ENCODE measurements around the gene BTG2.
A peak's percentile ranks its signal among the peaks of the same experiment; 100 is the strongest.

DNA sequence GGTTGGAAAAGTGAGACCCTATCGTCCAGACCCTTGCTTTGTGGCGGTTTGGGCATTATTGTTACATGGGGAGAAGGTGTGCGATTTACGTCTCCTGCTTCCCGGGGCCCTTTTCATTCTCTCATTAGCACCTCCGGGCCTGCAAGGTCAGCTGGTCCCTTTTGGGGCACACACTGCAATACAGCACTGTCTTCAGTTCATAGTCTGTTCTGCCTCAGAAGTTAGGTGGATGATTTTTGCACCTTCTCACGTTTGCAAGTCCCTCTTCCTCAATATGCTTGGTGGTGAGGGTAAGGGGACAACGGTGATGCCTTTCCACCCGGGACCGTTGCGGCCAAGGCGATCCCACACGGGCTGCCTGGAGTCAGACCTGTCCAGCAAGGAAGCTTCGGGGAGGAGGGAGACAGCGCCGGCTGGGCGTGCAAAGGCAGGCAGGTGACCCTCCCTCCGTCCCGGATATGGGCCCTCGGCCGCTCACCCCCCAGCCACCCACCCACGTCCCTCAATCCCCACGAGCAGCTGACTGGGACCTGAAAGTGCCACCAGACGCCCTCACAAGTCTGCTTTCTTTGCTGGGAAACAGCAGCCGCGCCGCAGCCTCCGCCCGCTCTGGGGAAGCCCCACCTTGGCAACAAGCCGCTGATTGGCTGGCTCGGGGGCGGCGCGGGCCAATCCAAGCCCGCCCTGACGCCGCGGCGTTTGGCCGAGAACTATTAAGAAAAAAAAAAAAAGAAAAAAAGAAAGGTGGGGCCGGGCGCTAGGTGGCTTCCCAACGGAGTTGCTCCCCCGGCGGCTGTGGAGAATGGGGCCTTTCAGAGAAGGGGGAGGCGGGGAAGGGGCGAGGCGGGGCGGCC is 21.7 kb downstream of the BTG2 start:
- TF ChIP-seq EZH2 (IDR thresholded peaks at IDR 0.05; ENCODE audit: low read length, missing control alignments) = peak; percentile 68
- TF ChIP-seq, protein P1, sequence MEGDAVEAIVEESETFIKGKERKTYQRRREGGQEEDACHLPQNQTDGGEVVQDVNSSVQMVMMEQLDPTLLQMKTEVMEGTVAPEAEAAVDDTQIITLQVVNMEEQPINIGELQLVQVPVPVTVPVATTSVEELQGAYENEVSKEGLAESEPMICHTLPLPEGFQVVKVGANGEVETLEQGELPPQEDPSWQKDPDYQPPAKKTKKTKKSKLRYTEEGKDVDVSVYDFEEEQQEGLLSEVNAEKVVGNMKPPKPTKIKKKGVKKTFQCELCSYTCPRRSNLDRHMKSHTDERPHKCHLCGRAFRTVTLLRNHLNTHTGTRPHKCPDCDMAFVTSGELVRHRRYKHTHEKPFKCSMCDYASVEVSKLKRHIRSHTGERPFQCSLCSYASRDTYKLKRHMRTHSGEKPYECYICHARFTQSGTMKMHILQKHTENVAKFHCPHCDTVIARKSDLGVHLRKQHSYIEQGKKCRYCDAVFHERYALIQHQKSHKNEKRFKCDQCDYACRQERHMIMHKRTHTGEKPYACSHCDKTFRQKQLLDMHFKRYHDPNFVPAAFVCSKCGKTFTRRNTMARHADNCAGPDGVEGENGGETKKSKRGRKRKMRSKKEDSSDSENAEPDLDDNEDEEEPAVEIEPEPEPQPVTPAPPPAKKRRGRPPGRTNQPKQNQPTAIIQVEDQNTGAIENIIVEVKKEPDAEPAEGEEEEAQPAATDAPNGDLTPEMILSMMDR (conservative IDR thresholded peaks at IDR 0.05 in 1 of 2, IDR thresholded peaks at IDR 0.05 in 1 of 2; ENCODE audit: low read depth in 1 of 2, low read length in 2 of 2) = no peak
